Suprapubic skin (tissue), 4 donors: ENCODE measurements around the gene ECE2. TPM values are rescaled to one million over a fixed set of nuclear protein-coding genes. Genes with fewer than 3 reads are reported as not detected.

Experiments
- DNase-seq, 2 donors: peaks; one replicate each; pipeline ENCODE4 v3.0.0-alpha.2; 2019; ENCODE audit warnings: low spot score in 2 of 2
- H3K27ac ChIP-seq: fragments of 200-600 bp; sonication (generic); one replicate; pipeline ENCODE4 v1.5.1; 2019
- H3K27me3 ChIP-seq: fragments of 200-600 bp; sonication (generic); one replicate; pipeline ENCODE4 v1.5.1; 2019
- H3K36me3 ChIP-seq: fragments of 200-600 bp; sonication (generic); one replicate; pipeline ENCODE4 v1.5.1; 2019
- H3K4me1 ChIP-seq: fragments of 200-600 bp; sonication (generic); one replicate; pipeline ENCODE4 v1.5.1; 2019
- H3K4me3 ChIP-seq: fragments of 200-600 bp; sonication (generic); one replicate; pipeline ENCODE4 v1.5.1; 2019; ENCODE audit warnings: mild to moderate bottlenecking
- H3K9me3 ChIP-seq: fragments of 200-600 bp; sonication (generic); one replicate; pipeline ENCODE4 v1.5.1; 2019
- CTCF ChIP-seq, 2 donors: fragments of 200-600 bp in 1 of 2; fragments of 450-650 bp in 1 of 2; sonication (generic) in 1 of 2; IDR thresholded peaks; one replicate each; pipeline ENCODE4 v1.5.1; 2016 to 2019; ENCODE audit warnings: antibody characterized with exemption in 2 of 2, mild to moderate bottlenecking in 1 of 2, moderate library complexity in 1 of 2
- EP300 ChIP-seq: sonication (generic); formaldehyde crosslinking; IDR thresholded peaks from one replicate; pipeline ENCODE4 v1.6.1; 2017; ENCODE audit warnings: antibody characterized with exemption
- POLR2A ChIP-seq, 2 donors: fragments of 450-650 bp; IDR thresholded peaks; one replicate each; pipeline ENCODE4 v1.6.1; 2017; ENCODE audit warnings: antibody characterized with exemption in 2 of 2, mild to moderate bottlenecking in 2 of 2, moderate library complexity in 2 of 2
- POLR2AphosphoS5 ChIP-seq, 3 donors: sonication (generic); formaldehyde crosslinking; IDR thresholded peaks; one replicate each; pipeline ENCODE4 v1.6.1; 2017; ENCODE audit warnings: antibody characterized with exemption in 3 of 3
- WGBS: methylation state at CpG from one replicate; pipeline ENCODE4 v1.1.5; 2018; 5-methylcytosine and 5-hydroxymethylcytosine counted together
- total RNA-seq, 4 donors: library from RNA; depleted of rRNA; stranded (reverse); fragments of >200 nt; gene quantifications; one replicate each; pipeline ENCODE4 v1.1.0, GENCODE V29; 2016

The ECE2 gene
- total RNA-seq, 4 donors from 2014 or later: not detected

DNA sequence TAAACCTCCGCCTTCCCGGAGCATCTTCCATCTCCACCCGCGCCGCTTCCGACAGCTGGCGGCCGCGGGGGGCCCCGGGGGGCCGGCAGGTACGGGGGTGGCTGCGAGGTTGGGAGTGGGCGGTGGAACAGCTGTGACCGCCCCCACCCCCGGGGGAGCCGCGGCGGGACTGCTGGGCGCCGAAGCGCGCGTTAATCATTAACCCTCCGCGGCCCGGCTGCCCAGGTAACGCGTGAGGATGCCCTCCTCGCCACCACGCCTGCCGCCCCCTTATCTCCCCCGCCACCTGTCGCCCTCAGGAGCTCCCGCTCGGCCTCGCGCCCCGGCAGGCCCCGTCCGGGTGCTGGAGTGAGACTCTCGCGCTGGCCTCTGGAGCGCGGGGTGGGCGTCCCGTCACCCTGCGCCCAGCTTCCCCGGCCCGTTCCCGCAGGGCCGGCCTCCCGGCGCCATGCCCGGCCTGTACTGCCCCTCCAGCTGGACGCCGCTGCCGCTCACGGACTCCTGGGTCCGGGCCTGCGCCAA, 45.7 kb upstream of the ECE2 start:
- 0% methylated on average over 12 of the region's 61 CpGs for WGBS
- H3K4me1 ChIP-seq: peaks cover 25% of the 10 kb centered on the region
- H3K9me3 ChIP-seq: no peaks in the 10 kb centered on the region
- peak overlapping the region; percentile 53 for H3K4me3 ChIP-seq
- no peak for TF ChIP-seq EP300
- TF ChIP-seq POLR2AphosphoS5 (IDR thresholded peaks at IDR 0.05): no peak
- no peak for TF ChIP-seq POLR2A (IDR thresholded peaks at IDR 0.05)
- TF ChIP-seq CTCF (IDR thresholded peaks at IDR 0.05): no peak
- no peak for DNase-seq
- H3K27me3 ChIP-seq: peaks cover 53% of the 10 kb centered on the region
- H3K27ac ChIP-seq: no peak overlapping the region
- no peaks in the 10 kb centered on the region for H3K36me3 ChIP-seq

DNA sequence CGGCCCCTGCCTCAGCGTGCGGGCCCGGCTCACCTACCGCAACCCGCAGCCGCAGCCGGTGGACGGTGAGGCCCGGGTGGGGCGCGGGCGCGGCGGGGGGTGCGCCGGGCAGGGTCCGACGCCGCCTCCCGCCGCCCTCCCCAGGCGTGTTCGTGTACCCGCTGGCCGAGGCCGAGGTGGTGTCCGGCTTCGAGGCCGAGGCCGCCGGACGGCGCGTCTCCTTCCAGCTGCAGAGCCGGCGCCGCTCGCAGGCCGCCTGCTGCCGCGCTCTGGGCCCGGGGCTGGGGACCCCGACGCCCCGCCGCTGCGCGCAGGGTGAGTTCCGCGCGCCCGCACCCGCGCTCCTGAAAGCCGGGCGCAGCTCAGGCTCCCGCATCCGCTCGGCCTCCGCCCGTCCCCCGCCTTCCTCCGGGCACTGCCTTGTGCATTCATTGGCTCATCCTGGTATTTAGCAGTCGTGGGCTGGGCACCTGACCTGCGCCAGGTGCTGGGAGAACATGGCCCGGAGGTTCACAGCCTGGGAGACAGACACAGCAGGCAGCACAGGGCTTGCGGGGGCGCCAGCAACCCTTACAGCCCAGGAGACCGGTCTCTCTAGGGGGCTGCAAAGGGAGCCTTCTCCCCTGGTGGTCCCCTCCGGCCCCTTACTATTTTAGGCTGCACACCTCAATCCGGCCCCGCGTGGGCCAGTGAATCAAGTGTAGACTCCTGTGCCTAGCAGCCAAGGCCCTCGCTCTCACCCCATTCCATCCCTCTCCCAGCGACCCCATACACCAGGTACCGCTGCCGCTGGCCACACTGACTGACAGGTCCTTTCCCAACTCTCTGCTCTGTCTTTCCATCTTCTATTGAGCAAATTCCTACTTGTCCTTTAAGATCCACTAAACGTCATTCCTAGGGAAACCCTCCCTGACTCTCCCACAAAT, 45.0 kb upstream of the ECE2 start:
- WGBS: 33% methylated on average over 10 of the region's 79 CpGs
- H3K4me3 ChIP-seq: peak overlapping the region; percentile 53
- peaks cover 25% of the 10 kb centered on the region for H3K4me1 ChIP-seq
- DNase-seq: no peak
- TF ChIP-seq EP300: no peak
- no peak for TF ChIP-seq POLR2A (IDR thresholded peaks at IDR 0.05)
- no peak for TF ChIP-seq POLR2AphosphoS5 (IDR thresholded peaks at IDR 0.05)
- no peak for TF ChIP-seq CTCF (IDR thresholded peaks at IDR 0.05)
- no peaks in the 10 kb centered on the region for H3K36me3 ChIP-seq
- H3K27me3 ChIP-seq: peaks cover 53% of the 10 kb centered on the region
- no peak overlapping the region for H3K27ac ChIP-seq
- no peaks in the 10 kb centered on the region for H3K9me3 ChIP-seq

- Histone ChIP-seq H3K27ac (no peak overlapping the region), H3K9me3 (no peaks in the 10 kb centered on the region), H3K36me3 (no peaks in the 10 kb centered on the region), H3K27me3 (peaks cover 53% of the 10 kb centered on the region), H3K4me3 (no peak overlapping the region), H3K4me1 (peaks cover 25% of the 10 kb centered on the region)
- DNase-seq: no peak
- TF ChIP-seq POLR2AphosphoS5 (IDR thresholded peaks at IDR 0.05) (no peak), CTCF (IDR thresholded peaks at IDR 0.05) (no peak), EP300 (no peak), POLR2A (IDR thresholded peaks at IDR 0.05) (no peak)
- WGBS: 71% methylated on average over 3 of the region's 3 CpGs
Measured at GRCh38 chr3:184231671-184232070, 44.2 kb upstream of the ECE2 start.

DNA sequence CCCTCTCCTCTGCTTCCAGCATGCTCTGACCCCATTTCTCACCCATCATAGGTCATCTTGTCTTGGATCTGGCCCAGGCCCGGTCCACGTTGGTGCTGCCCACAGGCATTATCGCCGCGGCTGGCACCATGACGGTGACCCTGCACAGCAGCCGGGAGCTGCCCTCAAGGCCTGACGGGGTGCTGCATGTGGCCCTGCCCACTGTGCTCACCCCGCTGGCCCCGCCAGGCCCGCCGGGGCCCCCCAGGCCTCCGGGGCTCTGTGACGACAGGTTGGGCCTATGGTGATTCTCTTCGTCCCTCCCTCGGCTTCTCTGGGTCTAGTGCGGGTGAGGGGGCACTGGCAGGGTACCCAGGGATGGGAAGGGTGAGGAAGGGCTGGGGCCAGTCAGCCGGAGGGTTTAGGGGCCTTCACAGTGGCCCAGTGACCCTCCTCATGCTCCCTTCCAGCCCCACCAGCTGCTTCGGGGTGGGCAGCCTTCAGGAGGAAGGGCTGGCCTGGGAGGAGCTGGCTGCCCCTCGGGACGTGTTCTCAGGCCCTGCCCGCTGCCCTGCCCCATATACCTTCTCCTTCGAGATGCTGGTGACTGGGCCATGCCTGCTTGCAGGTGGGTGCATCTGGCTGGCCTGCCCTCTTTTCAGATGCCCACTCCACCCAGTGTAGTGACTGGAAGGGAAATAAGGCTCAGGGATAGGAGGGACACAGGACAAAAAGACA, 42.5 kb upstream of the ECE2 start:
- H3K9me3 ChIP-seq: no peaks in the 10 kb centered on the region
- no peak for DNase-seq
- WGBS: 91% methylated on average over 11 of the region's 23 CpGs
- no peak overlapping the region for H3K4me3 ChIP-seq
- no peaks in the 10 kb centered on the region for H3K36me3 ChIP-seq
- peaks cover 52% of the 10 kb centered on the region for H3K27me3 ChIP-seq
- peaks cover 25% of the 10 kb centered on the region for H3K4me1 ChIP-seq
- TF ChIP-seq EP300 (no peak), CTCF (IDR thresholded peaks at IDR 0.05) (no peak), POLR2AphosphoS5 (IDR thresholded peaks at IDR 0.05) (no peak), POLR2A (IDR thresholded peaks at IDR 0.05) (no peak)
- H3K27ac ChIP-seq: no peak overlapping the region

- no peak for TF ChIP-seq EP300
- TF ChIP-seq POLR2A (IDR thresholded peaks at IDR 0.05): no peak
- TF ChIP-seq POLR2AphosphoS5 (IDR thresholded peaks at IDR 0.05): no peak
- no peak for TF ChIP-seq CTCF (IDR thresholded peaks at IDR 0.05)
- WGBS: 6% methylated on average over 3 of the region's 4 CpGs
- Histone ChIP-seq H3K4me1 (peaks cover 21% of the 10 kb centered on the region), H3K36me3 (no peaks in the 10 kb centered on the region), H3K27ac (no peak overlapping the region), H3K9me3 (no peaks in the 10 kb centered on the region), H3K27me3 (peaks cover 43% of the 10 kb centered on the region), H3K4me3 (no peak overlapping the region)
- no peak for DNase-seq
Measured at GRCh38 chr3:184234224-184234623, 41.6 kb upstream of the ECE2 start.
